CD4-positive, alpha-beta T cell treated with Interleukin-15 for 4 hours (primary cell): ENCODE data around the gene UBALD2.
"Not testable (repeated sequence)": the region's sequence is repeated elsewhere in the genome, so short reads cannot be mapped to it uniquely, and the experiment has no call there.

Experiments used
- DNase-seq: peaks from one replicate; pipeline ENCODE4 v3.0.0-alpha.2; 2020; ENCODE audit warnings: low spot score

The UBALD2 gene

GRCh38 chr17:76264755-76265623 is at the start of gene UBALD2:
Gene UBALD2 (plus strand): TSS chr17:76265348. CDS start chr17:76265506, 158 bp downstream.
- DNase-seq, result peak; percentile 100

DNA sequence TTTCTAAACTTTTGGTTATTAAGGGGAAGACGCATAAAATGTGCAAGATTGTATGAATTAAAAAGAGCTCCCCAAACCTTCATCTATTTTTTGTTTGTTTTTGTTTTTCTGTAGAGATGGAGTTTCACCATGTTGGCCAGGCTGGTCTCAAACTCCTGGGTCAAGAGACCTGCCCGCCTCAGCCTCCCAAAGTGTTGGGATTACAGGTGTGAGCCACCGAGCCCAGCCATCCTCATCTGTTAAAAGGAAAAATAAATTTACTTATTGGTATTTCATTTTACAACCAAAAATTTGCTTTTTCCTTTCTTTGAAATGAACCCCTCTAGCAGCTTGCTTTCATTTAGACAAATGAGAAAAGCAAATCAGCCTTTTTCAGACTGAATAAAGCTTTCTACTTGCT is 48.1 kb upstream of the UBALD2 start:
- no peak for DNase-seq

DNA sequence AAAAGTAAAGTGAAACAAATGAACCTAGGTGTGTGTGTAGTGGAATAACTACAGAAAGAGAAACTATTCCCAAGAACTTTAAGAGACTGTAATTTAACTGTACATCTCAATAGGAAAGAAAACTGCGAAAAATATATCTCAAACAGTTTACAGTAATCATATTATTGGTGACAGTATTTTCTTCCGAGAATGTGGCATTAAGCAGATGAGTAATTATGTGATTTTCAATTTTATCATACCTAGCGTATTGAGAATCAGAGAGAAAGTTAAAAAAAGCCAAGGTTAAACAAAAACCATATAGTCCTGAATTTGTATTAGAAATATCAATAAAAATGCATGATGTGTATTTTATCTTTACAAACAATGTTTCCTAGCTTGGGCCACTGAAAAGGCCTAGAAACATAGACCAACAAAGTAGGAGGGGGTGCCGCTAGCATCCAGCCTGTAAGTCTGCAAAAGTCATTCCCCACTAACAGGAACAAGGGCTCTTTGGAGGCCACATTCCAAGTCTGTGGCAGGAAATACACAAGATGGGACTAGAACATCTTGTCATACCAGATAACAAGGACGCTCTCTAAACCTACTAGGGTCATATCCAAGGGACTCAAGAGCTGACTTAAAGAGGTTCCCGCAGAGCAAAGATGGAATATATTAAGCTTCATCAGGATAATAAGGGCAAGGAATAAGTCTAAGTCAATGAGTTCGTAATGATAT is 45.3 kb upstream of the UBALD2 start:
- no peak for DNase-seq

DNA sequence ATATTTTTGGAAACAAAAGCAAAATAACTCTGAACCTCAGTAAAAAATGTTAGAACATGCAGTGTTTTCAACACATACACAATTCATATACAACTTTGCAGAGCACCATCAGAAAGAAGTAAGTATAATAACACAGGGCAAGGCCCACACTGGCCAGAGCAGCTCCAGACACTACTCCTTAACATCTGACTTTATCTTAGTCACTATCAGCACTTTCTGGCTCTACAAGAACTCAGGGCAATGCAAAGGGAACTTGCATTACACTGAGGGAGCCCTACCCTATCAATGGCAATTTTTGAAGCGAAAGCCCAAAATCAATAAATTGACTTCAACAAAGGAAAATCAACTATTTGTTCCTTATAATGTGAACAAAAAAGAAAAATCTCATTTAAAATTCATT is 41.3 kb upstream of the UBALD2 start:
- no peak for DNase-seq

GRCh38 chr17:76225373-76226086 is 39.6 kb upstream of the UBALD2 start:
- DNase-seq, result not testable (repeated sequence)

DNA sequence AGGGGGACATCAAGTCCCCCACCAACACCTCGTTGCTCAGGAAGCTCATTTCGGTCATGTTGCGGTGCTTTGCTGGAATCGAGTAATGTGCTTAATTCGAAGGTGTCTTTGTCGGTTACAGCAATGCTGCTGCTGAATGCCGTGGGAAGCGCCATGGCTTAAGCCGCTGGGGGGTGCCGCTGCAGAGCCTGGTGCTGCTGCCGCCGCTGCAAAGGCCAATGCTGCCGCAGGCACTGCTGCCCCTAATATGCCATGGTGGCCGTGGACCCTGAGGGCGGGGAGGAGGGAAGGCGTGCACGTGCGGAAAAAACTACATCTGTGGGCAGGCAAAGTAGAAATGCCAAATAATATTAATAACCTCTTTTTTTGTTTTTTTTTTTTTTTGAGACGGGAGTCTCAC is 38.4 kb upstream of the UBALD2 start:
- DNase-seq, result not testable (repeated sequence)

GRCh38 chr17:76232342-76232741 is 32.8 kb upstream of the UBALD2 start:
- no peak for DNase-seq

- no peak for DNase-seq
These were observed 31.4 kb upstream of the UBALD2 start for GRCh38 chr17:76233588-76234353.

DNA sequence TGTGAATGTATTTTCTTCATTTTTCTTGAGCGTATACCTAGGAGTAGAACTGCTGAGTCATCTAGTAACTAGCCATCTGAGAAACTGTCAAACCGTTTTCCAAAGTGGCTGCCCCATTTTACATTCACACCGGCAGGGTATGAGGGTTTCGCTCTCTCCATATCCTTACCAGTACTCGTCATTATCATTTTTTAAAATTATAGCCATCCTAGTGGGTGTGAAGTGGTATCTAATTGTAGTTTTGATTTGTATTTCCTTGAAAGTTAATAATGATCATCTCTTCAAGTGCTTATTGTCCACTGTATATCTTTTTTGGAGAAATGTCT is 30.8 kb upstream of the UBALD2 start:
- peak; percentile 11 for DNase-seq

- DNase-seq, result no peak
These were observed 29.3 kb upstream of the UBALD2 start for GRCh38 chr17:76235883-76236282.

DNA sequence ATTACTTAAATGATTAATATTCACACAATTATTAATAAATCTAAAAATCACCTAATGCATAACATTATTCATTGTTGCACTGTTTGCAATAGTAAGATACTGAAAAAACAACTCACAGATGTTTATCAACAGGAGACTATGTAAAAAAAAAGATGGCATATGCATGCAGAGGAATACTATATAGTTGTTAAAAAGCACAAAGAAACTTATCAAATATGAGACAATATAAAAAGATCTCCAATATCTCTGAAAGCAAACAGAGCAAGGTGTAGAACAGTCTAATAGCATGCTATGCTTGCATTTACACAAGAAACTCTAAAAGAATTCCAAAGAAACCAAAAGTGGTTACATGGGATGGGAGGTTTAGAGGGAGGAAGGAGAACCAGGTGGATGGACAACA is 28.5 kb upstream of the UBALD2 start:
- DNase-seq, result no peak

- no peak for DNase-seq
These were observed 27.3 kb upstream of the UBALD2 start for GRCh38 chr17:76237859-76238313.

- DNase-seq, result no peak
These were observed 26.2 kb upstream of the UBALD2 start for GRCh38 chr17:76238847-76239537.

- DNase-seq, result no peak
These were observed 25.4 kb upstream of the UBALD2 start for GRCh38 chr17:76239538-76240274.

DNA sequence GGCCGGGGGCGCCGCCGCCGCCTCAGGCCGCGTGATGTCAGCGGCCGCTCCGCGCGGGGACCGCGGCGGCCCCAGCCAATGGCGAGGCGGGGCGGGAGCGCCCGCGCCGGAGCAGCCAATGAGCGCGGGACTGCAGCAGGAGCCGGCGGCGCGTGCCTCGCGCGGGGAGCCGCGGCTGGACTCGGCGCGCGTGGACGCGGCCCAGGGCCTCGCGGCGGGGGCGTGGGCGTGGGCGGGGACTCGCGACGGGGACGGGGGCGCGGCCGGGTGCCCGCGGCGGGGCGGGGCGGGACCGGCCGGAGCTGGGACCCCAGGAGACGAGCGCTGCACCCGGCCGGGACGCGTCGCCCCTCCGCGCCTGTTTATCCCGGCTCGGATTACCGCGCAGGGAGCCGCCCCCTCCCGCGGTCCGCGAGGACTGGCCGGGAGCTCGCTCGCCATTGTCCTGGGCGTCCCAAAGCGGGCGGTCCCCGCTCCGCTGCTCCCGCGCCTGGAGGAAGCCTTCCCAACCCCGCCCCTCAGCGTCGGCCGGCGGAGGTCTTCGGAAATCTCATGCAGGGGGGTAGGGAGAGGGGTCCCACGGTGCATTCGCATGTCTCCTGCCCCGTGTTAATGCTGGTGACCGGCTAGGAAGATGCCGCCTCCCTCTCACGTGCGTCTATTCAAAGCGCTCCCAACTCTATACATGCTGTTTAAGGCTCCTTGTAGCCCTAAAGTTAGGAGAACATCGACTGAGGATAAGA is 24.5 kb upstream of the UBALD2 start, which contains the start of gene RNF157:
TSS of gene RNF157 (minus strand) at position 33 of the 743 bp plus-strand sequence. CDS start 253 bp downstream, outside the sequence.
- DNase-seq, result peak; percentile 68

- no peak for DNase-seq
These were observed 24.0 kb upstream of the UBALD2 start for GRCh38 chr17:76241204-76241538.

- DNase-seq, result no peak
These were observed 23.4 kb upstream of the UBALD2 start for GRCh38 chr17:76241691-76242255.

DNA sequence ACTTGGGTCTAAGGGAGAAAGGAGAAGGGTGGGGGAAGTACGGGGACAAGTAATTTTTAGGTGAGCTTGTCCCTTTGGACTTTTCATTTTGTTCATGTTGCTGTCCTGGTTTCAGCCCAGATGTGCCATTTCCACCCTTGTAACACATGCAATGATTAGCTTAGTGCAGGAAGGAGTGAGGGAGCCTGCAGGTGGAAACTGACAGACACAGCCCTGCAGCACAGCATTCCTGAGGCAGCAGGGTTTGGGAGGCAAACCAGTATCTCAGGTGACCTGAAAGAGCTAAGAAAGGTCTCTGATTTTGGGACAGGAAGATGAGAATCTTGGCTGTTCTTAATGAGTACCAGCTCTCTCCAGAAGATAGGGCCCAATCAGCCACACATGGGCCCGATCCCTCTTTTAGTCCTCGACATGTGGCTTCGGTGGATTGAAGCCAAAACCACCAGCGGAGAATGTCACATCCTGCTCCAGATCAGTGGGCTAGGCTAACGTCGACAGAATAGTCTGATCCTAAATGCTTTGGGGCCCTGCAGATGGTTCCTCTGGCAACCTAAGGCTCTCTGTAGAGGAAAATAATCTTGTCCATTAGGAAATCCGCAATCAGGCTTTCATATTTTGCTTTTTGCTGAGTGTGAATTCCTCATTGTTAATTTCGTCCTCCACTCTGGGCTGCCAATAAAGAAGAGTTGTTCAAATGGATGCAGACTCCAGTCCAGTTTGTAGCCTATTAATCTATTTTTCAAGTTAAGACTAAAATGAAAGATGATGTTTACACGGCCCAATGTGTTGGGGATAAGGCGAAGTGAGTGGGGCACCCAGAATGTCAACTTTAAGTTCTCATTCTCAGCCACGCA is 21.1 kb upstream of the UBALD2 start:
- no peak for DNase-seq

DNA sequence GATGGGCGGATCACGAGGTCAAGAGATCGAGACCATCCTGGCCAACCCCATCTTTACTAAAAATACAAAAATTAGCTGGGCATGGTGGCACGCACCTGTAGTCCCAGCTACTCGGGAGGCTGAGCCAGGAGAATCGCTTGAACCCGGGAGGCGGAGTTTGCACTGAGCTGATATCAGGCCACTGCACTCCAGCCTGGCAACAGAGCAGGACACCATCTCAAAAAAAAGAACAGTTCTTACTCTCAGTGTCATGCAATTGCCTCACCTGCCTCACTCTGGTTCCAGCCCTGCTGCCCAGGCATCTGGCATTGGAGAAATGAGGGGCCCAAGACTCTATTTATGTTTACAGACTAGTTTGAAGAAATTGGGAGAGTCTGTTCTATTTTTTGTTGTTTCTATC is 20.4 kb upstream of the UBALD2 start:
- not testable (repeated sequence) for DNase-seq
